Measurements from ENCODE around the gene THYN1. TPM values are rescaled to one million over a fixed set of nuclear protein-coding genes. Genes with fewer than 3 reads are reported as not detected.

The THYN1 gene
- total RNA-seq, 2 experiments from 2014 or later, result 75.5 to 89.5 TPM

DNA sequence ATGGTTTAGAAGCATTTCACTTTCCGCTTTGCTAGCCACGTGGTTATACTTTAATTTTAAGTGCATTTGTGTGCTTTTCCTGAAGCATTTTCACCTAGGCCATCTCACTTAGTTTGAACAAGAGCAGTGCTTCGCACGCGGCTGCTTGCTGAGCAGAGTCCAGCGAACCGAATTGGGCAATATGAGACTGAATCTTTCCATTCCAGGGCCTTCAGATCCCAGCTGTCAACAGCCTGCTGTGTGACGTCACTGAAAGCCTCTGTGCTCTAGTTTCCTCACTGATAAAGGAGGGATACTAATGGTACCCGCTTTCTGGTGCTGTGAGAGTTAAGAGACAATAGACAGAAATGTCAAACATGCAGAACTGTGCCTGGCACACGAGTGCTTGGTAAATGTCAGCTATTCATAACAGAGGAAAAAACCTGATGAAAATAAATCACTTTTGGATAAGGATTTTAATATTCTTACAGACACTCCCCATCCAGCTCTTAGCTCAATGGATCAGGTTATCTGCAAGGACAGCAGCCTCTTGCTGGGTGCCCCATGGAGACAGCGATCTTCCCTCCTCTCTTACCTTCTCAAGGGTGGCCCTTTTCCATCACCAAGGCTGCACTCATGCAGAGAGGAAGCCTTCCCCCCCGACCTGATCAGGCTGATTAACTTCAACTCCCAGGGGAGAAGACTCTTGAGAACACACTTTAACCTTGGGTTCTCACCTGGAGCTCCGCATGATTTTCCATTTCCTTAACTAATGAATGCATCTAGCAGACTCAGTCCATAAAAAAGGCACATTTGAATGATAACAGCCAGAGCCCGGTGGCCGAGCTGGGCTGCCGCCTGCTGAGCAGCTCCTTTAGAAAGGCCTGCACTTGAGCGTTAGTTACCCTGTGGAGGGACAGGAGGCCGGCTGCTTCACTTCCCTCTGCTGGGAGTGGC is 19.5 kb upstream of the THYN1 start:
- POLR2A ChIA-PET, result no interaction called here
- Mint-ChIP-seq H3K9me3 (ENCODE audit: low read depth) (no peaks in the 10 kb centered on the region), H3K4me1 (peaks cover 45% of the 10 kb centered on the region), H3K27me3 (peaks cover 3% of the 10 kb centered on the region), H3K36me3 (ENCODE audit: low read depth) (peaks cover 4% of the 10 kb centered on the region), H3K27ac (no peak overlapping the region), H3K4me3 (no peak overlapping the region)
- no peak for ATAC-seq
- CTCF ChIA-PET, result interaction anchor here (0.7 to 4.7 kb wide), 7 partner anchors 7 to 237 kb away, joined by 3 to 33 read pairs (median 5); partner anchors contain the start of genes ACAD8, THYN1 and VPS26B
- intact Hi-C loops (cut with DNase I, micrococcal nuclease), result no loop called here
- no peak for DNase-seq

DNA sequence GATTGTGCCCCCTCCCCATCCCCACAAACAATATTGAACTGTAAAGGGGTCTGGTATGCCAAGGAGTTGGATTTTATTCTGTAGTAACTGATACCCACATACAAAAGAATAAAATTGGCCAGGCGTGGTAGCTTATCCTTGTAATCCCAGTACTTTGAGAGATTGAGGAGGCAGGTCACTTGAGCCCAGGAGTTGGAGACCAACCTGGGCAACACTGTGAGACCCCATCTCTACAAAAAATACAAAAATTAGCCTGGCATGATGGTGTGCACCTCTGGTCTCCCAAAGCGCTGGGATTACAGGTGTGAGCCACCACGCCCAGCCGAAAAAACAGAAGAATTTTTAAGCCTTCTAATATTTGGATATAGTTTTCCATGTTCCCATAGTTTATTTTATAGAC is 18.8 kb upstream of the THYN1 start:
- ChIA-PET CTCF (interaction anchor here (2.7 to 4.7 kb wide), 2 partner anchors 10 to 17 kb away, joined by 13 to 33 read pairs; partner anchors contain the start of genes ACAD8 and THYN1), POLR2A (no interaction called here)
- Mint-ChIP-seq H3K4me1 (peaks cover 43% of the 10 kb centered on the region), H3K27ac (no peak overlapping the region), H3K27me3 (no peaks in the 10 kb centered on the region), H3K36me3 (ENCODE audit: low read depth) (no peaks in the 10 kb centered on the region), H3K4me3 (no peak overlapping the region), H3K9me3 (ENCODE audit: low read depth) (no peaks in the 10 kb centered on the region)
- DNase-seq, result no peak
- ATAC-seq, result no peak
- intact Hi-C loops (cut with DNase I, micrococcal nuclease), result no loop called here

DNA sequence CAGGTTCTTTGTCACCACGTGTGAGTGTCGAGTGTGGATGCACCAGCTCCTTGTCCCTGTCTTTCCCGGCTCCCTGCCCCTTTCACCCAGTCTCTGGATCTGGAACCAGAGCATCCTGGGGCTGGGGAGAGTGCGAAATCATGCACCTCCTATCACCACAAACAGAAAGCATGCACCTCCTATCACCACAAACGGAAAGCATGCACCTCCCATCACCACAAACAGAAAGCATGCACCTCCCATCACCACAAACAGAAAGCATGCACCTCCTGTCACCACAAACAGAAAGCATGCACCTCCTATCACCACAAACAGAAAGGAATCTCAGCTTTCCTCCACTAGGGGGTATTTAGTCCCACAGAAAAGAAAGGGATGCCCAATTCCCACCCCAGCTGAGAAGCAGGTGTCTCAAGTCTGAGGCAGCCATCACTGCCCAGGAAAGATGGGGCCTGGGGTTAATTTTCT is 17.1 kb upstream of the THYN1 start:
- Mint-ChIP-seq H3K9me3 (ENCODE audit: low read depth) (no peaks in the 10 kb centered on the region), H3K4me1 (peaks cover 41% of the 10 kb centered on the region), H3K36me3 (ENCODE audit: low read depth) (no peaks in the 10 kb centered on the region), H3K4me3 (no peak overlapping the region), H3K27ac (peak overlapping the region; percentile 20), H3K27me3 (no peaks in the 10 kb centered on the region)
- intact Hi-C loops (cut with DNase I, micrococcal nuclease), result no loop called here
- CTCF ChIA-PET, result interaction anchor here (0.6 to 1.8 kb wide), 6 partner anchors 8 to 354 kb away, joined by 3 to 7 read pairs (median 3); partner anchors contain the start of gene ACAD8
- DNase-seq (peak; percentile 36), ATAC-seq (peak; percentile 38)
- POLR2A ChIA-PET, result no interaction called here

DNA sequence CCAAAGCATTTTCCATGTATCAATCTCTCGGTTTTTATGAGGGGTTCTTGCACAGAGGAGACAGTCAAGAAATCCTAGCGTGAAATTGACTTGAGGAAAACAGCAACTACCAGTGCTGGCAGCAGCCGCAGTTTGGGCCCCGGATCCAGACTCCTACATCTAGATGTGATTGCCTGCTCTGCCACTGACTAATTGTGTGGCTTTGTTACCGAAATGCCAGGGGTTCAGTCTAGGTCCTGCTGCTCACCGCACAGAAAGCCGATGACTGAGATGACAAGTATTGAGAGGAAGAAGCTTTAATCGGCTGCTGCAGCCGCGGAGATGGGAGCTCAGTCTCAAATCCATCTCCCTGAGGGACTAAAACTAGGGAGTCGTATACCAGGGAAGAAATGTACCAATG is 14.8 kb upstream of the THYN1 start:
- Mint-ChIP-seq H3K4me1 (peaks cover 19% of the 10 kb centered on the region), H3K27ac (no peak overlapping the region), H3K4me3 (no peak overlapping the region), H3K36me3 (ENCODE audit: low read depth) (peaks cover 2% of the 10 kb centered on the region), H3K9me3 (ENCODE audit: low read depth) (no peaks in the 10 kb centered on the region), H3K27me3 (no peaks in the 10 kb centered on the region)
- ATAC-seq, result no peak
- POLR2A ChIA-PET, result no interaction called here
- intact Hi-C loops (cut with DNase I, micrococcal nuclease), result no loop called here
- CTCF ChIA-PET, result interaction anchor here (0.9 kb wide), 1 partner anchor 10 kb away, joined by 5 read pairs; no protein-coding TSS in a partner anchor
- no peak for DNase-seq

DNA sequence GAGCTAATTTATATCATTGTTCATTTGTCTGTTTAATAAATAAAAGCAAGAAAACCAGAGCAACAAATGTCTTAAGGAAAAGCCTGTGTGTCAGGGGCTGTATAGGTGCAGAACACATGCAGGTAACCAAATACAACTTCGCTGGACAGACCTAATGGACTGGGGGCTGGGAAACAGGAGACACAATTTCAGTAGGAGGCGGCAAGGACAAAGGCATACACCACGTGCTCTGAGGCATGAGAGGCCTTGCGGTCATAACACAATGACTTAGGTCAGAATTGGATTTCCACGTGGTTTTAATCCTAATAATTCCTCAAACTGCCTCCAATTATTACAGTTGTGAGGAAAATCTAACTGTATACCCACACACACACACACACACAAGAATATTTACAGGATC is 14.3 kb upstream of the THYN1 start:
- POLR2A ChIA-PET, result no interaction called here
- intact Hi-C loops (cut with DNase I, micrococcal nuclease), result no loop called here
- H3K4me3 Mint-ChIP-seq, result no peak overlapping the region
- H3K9me3 Mint-ChIP-seq (ENCODE audit: low read depth), result no peaks in the 10 kb centered on the region
- H3K27ac Mint-ChIP-seq, result no peak overlapping the region
- CTCF ChIA-PET, result interaction anchor here (1.6 to 2.0 kb wide), 2 partner anchors 9 to 11 kb away, joined by 7 to 8 read pairs; partner anchors contain the start of gene GLB1L3
- DNase-seq, result no peak
- no peaks in the 10 kb centered on the region for H3K27me3 Mint-ChIP-seq
- no peak for ATAC-seq
- peaks cover 13% of the 10 kb centered on the region for H3K4me1 Mint-ChIP-seq
- H3K36me3 Mint-ChIP-seq (ENCODE audit: low read depth), result peaks cover 2% of the 10 kb centered on the region

DNA sequence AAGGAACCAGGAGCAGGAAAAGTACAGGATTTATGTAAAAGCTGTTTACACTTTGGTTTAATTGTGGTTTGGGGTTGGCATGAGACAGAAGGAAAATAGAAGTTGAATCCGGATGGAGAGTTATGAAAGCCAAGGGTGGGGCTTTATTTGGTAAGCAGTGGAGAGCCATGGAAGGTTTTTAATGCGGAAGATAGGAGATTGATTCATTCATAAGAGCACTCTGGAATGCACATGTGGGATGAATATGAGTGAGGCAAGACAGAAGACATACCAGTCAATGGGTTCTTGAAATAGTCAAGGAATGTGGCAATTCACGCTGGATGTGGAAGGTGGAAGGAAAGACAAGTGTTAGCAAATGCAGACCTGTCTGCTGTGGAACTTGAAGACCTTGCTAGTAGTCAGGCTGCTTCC is 13.7 kb upstream of the THYN1 start:
- Mint-ChIP-seq H3K36me3 (ENCODE audit: low read depth) (peaks cover 7% of the 10 kb centered on the region), H3K9me3 (ENCODE audit: low read depth) (no peaks in the 10 kb centered on the region), H3K27ac (no peak overlapping the region), H3K4me3 (no peak overlapping the region), H3K4me1 (peaks cover 11% of the 10 kb centered on the region), H3K27me3 (no peaks in the 10 kb centered on the region)
- no peak for ATAC-seq
- intact Hi-C loops (cut with DNase I, micrococcal nuclease), result no loop called here
- CTCF ChIA-PET, result interaction anchor here (0.6 to 2.0 kb wide), 6 partner anchors 9 to 126 kb away, joined by 3 to 8 read pairs (median 4); partner anchors contain the start of genes GLB1L3, NCAPD3 and VPS26B
- POLR2A ChIA-PET, result interaction anchor here (0.6 kb wide), 1 partner anchor 69 kb away, joined by 3 read pairs; no protein-coding TSS in a partner anchor
- no peak for DNase-seq

DNA sequence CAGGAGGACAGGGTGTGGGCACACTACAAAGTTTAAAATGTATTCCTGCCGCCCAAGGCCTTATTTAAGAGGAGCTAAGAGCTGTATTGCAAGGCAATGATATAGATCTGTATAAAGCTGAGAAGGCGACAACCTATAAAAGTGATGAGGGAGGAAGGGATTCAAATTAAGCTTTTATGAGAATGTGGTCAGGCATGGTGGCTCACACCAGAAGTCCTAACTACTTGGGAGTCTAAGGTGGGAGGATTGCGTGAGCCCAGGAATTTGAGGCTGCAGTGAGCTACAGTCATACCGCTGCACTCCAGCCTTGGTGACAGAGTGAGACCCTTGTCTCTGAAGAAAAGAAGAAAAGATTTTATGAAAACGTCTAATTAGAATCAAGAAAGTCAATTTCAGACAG is 13.3 kb upstream of the THYN1 start:
- Mint-ChIP-seq H3K27ac (no peak overlapping the region), H3K27me3 (no peaks in the 10 kb centered on the region), H3K4me1 (peaks cover 11% of the 10 kb centered on the region), H3K9me3 (ENCODE audit: low read depth) (no peaks in the 10 kb centered on the region), H3K4me3 (no peak overlapping the region), H3K36me3 (ENCODE audit: low read depth) (peaks cover 8% of the 10 kb centered on the region)
- intact Hi-C loops (cut with DNase I, micrococcal nuclease), result no loop called here
- POLR2A ChIA-PET, result interaction anchor here (0.6 kb wide), 1 partner anchor 69 kb away, joined by 3 read pairs; no protein-coding TSS in a partner anchor
- DNase-seq (no peak), ATAC-seq (no peak)
- CTCF ChIA-PET, result interaction anchor here (0.6 to 2.0 kb wide), 6 partner anchors 10 to 126 kb away, joined by 3 to 8 read pairs (median 4); partner anchors contain the start of genes GLB1L3, NCAPD3 and VPS26B

DNA sequence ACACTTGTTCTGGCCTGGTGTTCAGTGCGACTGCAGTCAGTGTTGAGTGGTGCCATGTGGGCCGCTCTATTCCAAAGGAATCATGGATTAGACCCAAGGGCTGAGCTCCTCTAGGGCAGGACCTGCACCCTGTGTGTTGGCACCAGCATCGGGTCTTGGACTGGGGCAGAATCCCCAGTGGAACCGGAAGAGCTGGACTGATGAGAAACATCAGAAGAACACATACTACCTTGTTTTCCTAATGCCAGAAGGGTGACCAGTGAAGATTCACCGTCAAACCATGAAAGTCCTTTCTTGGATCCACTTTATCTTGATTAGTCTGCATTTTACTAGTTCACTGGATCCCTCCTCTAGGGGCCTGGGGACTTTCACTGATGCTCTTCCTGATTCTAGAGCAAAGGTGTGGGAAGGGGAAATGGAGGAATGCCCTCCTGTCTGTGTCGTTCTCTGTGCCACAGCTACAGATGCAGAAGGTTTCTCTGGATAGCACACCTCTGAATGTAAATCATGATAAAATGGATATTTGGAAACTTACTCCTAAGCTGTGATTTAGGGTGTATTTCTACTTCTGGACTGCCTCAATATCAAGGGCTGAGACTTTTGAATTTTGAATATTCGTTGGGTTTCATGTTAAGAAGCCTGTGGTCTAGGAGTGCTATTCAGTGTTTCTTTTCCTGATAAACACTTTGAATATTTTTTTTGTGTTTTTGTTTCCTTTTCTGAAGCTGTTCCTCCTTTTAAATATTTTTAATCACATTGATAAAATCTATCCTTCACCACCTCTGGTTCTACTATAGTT is 12.0 kb upstream of the THYN1 start:
- Mint-ChIP-seq H3K27me3 (no peaks in the 10 kb centered on the region), H3K4me3 (no peak overlapping the region), H3K4me1 (peaks cover 2% of the 10 kb centered on the region), H3K36me3 (ENCODE audit: low read depth) (peaks cover 9% of the 10 kb centered on the region), H3K9me3 (ENCODE audit: low read depth) (no peaks in the 10 kb centered on the region), H3K27ac (no peak overlapping the region)
- POLR2A ChIA-PET, result interaction anchor here (0.6 to 1.8 kb wide), 2 partner anchors 11 to 68 kb away, joined by 3 to 5 read pairs; partner anchors contain the start of gene GLB1L3
- CTCF ChIA-PET, result interaction anchor here (1.1 to 2.0 kb wide), 4 partner anchors 9 to 72 kb away, joined by 3 to 7 read pairs (median 5); partner anchors contain the start of gene GLB1L3
- intact Hi-C loops (cut with DNase I, micrococcal nuclease), result no loop called here
- DNase-seq (no peak), ATAC-seq (no peak)

DNA sequence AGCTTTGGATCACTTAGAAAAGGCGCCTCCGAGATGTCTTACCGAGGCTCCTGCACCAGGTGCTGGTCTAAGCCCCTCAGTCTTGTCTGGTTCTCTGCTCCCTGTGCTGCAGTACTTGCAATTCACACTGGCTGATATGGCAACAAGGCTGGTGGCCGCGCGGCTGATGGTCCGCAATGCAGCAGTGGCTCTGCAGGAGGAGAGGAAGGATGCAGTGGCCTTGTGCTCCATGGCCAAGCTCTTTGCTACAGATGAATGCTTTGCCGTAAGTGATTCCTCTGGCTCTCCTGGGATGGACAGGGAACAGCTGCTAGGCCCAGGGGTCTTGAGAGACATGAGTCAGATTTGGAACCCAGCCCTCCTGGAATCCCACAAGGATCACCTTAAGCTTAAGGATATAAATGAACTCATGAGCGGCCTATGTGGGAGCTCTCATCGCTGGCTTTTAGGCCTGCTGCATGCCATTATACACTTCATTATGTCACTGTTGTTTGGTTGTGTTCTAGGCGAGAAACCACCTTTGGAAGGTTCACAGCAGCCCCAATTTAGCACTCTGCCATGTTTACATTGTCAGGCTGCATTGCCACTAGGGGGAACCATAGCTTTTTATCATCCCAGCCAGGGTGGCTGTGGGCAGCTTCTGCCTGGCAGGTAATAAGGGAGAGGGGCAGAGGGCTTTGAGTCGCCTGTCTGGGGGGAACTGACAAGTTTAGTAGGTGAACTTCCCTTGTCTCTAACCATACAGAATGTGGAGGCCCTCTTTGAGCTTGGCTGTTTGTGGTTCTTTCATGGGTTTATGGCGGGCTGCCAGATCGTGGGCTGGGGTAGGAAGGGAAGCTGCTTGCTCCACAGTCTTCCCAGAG is 8.7 kb upstream of the THYN1 start:
- intact Hi-C loops (cut with DNase I, micrococcal nuclease), result no loop called here
- no peaks in the 10 kb centered on the region for H3K9me3 Mint-ChIP-seq (ENCODE audit: low read depth)
- ChIA-PET CTCF (interaction anchor here (0.5 to 3.4 kb wide), 13 partner anchors 8 to 462 kb away, joined by 3 to 14 read pairs (median 4); partner anchors contain the start of genes ACAD8, GLB1L2 and GLB1L3), POLR2A (interaction anchor here (1.0 to 1.2 kb wide), 2 partner anchors 8 to 14 kb away, joined by 3 to 5 read pairs; partner anchors contain the start of genes ACAD8, GLB1L3 and THYN1)
- ATAC-seq (peak; percentile 81), DNase-seq (peak; percentile 60)
- no peak overlapping the region for H3K4me3 Mint-ChIP-seq
- H3K4me1 Mint-ChIP-seq, result no peaks in the 10 kb centered on the region
- no peaks in the 10 kb centered on the region for H3K27me3 Mint-ChIP-seq
- no peak overlapping the region for H3K27ac Mint-ChIP-seq
- H3K36me3 Mint-ChIP-seq (ENCODE audit: low read depth), result peaks cover 14% of the 10 kb centered on the region

DNA sequence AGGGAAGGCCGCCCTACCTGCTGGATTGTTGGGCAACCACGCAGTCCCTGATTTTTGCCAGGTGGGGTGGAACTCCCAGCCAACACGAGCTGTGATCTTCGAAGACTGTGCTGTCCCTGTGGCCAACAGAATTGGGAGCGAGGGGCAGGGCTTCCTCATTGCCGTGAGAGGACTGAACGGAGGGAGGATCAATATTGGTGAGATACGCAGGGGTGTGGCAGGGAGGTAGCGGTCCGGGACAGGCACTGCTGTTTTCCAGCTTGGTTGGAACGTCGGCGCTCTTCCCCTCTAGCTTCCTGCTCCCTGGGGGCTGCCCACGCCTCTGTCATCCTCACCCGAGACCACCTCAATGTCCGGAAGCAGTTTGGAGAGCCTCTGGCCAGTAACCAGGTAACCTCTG is 7.8 kb upstream of the THYN1 start:
- ATAC-seq, result no peak
- ChIA-PET POLR2A (no interaction called here), CTCF (interaction anchor here (0.5 to 3.4 kb wide), 6 partner anchors 9 to 463 kb away, joined by 3 to 14 read pairs (median 8); partner anchors contain the start of genes GLB1L3 and VPS26B)

More for the DNA sequence above, 7.8 kb upstream of the THYN1 start:
- H3K27me3 Mint-ChIP-seq, result no peaks in the 10 kb centered on the region
- H3K4me3 Mint-ChIP-seq, result no peak overlapping the region
- intact Hi-C loops (cut with DNase I, micrococcal nuclease), result no loop called here
- peaks cover 17% of the 10 kb centered on the region for H3K36me3 Mint-ChIP-seq (ENCODE audit: low read depth)
- DNase-seq, result no peak
- no peaks in the 10 kb centered on the region for H3K9me3 Mint-ChIP-seq (ENCODE audit: low read depth)
- H3K27ac Mint-ChIP-seq, result no peak overlapping the region
- no peaks in the 10 kb centered on the region for H3K4me1 Mint-ChIP-seq

Data from activated CD4-positive, alpha-beta T cell treated with anti-CD3 and anti-CD28 coated beads for 36 hours (primary cell).